Bronchial epithelial cell (primary cell): ENCODE results near the gene EIF1AD. TPM values are rescaled to one million over a fixed set of nuclear protein-coding genes. Genes with fewer than 3 reads are reported as not detected.

Experiments
- DNase-seq: peaks from one replicate; pipeline ENCODE4 v3.0.0-alpha.2; 2010; ENCODE audit warnings: low read depth
- FAIRE-seq: peaks from 2 replicates; lab custom pipeline; 2011; peaks lifted over from hg19 to GRCh38; lab: Jason Lieb, UNC
- H3K27me3 ChIP-seq: 2 replicates; pipeline ENCODE4 v1.5.1; 2011; ENCODE audit warnings: low read length; ENCODE audit not compliant: control insufficient read depth, insufficient read depth
- H3K36me3 ChIP-seq: 2 replicates; pipeline ENCODE4 v1.5.1; 2011; ENCODE audit warnings: low read length; ENCODE audit not compliant: control insufficient read depth, insufficient read depth
- H3K4me3 ChIP-seq: 2 replicates; pipeline ENCODE4 v1.5.1; 2011; ENCODE audit warnings: mild to moderate bottlenecking, low read depth, low read length, control low read depth
- CTCF ChIP-seq: IDR thresholded peaks from 2 replicates; pipeline ENCODE4 v1.5.1; 2011; ENCODE audit warnings: mild to moderate bottlenecking, moderate library complexity, low read length, control low read depth, inconsistent platforms; ENCODE audit not compliant: insufficient read depth, severe bottlenecking
- total RNA-seq: library from RNA; depleted of rRNA; stranded (reverse); fragments of >200 nt; gene quantifications from 2 replicates; pipeline ENCODE4 v1.2.1, GENCODE V29; 2014

Gene EIF1AD
- total RNA-seq, 1 donor from 2014 or later: 44.5 TPM

GRCh38 chr11:65947603-65948125 is 54.3 kb downstream of the EIF1AD start:
- FAIRE-seq (no peak), DNase-seq (no peak)
- TF ChIP-seq CTCF: no peak

GRCh38 chr11:65947133-65947532 is 54.8 kb downstream of the EIF1AD start:
- Histone ChIP-seq H3K27me3 (no peaks in the 10 kb centered on the region), H3K4me3 (no peak overlapping the region), H3K36me3 (no peaks in the 10 kb centered on the region)
- TF ChIP-seq CTCF: no peak
- DNase-seq: no peak
- no peak for FAIRE-seq

More at GRCh38 chr11:65947603-65948125, 54.3 kb downstream of the EIF1AD start:
- no peaks in the 10 kb centered on the region for H3K27me3 ChIP-seq
- no peak overlapping the region for H3K4me3 ChIP-seq
- no peaks in the 10 kb centered on the region for H3K36me3 ChIP-seq

- FAIRE-seq: no peak
- Histone ChIP-seq H3K4me3 (no peak overlapping the region), H3K27me3 (no peaks in the 10 kb centered on the region), H3K36me3 (no peaks in the 10 kb centered on the region)
- no peak for TF ChIP-seq CTCF
- no peak for DNase-seq
These were observed 55.3 kb downstream of the EIF1AD start for GRCh38 chr11:65946655-65947054.

Other genes with a start within 250 kb of the EIF1AD start
- gene AP5B1, start 221.2 kb downstream of the EIF1AD start, total RNA-seq: 6.1 and 8.4 TPM in 2 replicates
- gene OVOL1, start 215.1 kb downstream of the EIF1AD start, total RNA-seq: 6.3 and 17.8 TPM in 2 replicates
- gene SNX32, start 168.2 kb downstream of the EIF1AD start, total RNA-seq: under 0.01 TPM in 1 of 2 replicates, not detected in the other
- 764 and 971 TPM in 2 replicates for gene CFL1, start 144.0 kb downstream of the EIF1AD start, total RNA-seq
- 58.4 and 63.8 TPM in 2 replicates for gene MUS81, start 141.7 kb downstream of the EIF1AD start, total RNA-seq
- gene EFEMP2, start 129.4 kb downstream of the EIF1AD start, total RNA-seq: 2.9 and 5.6 TPM in 2 replicates
- not detected in 2 replicates for gene CTSW, start 122.3 kb downstream of the EIF1AD start, total RNA-seq
- gene FIBP, start 113.7 kb downstream of the EIF1AD start, total RNA-seq: 103 and 157 TPM in 2 replicates
- gene CCDC85B, start 111.5 kb downstream of the EIF1AD start, total RNA-seq: 19.6 and 29.7 TPM in 2 replicates
- gene FOSL1, start 101.8 kb downstream of the EIF1AD start, total RNA-seq: 2.6 and 3.1 TPM in 2 replicates
- gene C11orf68, start 83.1 kb downstream of the EIF1AD start, total RNA-seq: 8.4 and 12.9 TPM in 2 replicates
- gene DRAP1, start 82.7 kb downstream of the EIF1AD start, total RNA-seq: 176 and 429 TPM in 2 replicates
- under 0.01 TPM in 1 of 2 replicates, not detected in the other for gene TSGA10IP, start 56.7 kb downstream of the EIF1AD start, total RNA-seq
- gene SART1, start 40.4 kb downstream of the EIF1AD start, total RNA-seq: 32.4 and 51.7 TPM in 2 replicates
- 8.4 and 14.0 TPM in 2 replicates for gene BANF1, start 346 bp upstream of the EIF1AD start, total RNA-seq
- 3.9 and 4.4 TPM in 2 replicates for gene CST6, start 9.9 kb upstream of the EIF1AD start, total RNA-seq
- 0.26 TPM in 1 of 2 replicates, not detected in the other for gene CATSPER1, start 24.3 kb upstream of the EIF1AD start, total RNA-seq
- not detected in 2 replicates for gene GAL3ST3, start 47.0 kb upstream of the EIF1AD start, total RNA-seq
- gene SF3B2, start 50.2 kb upstream of the EIF1AD start, total RNA-seq: 88.2 and 91.0 TPM in 2 replicates
- gene PACS1, start 68.1 kb upstream of the EIF1AD start, total RNA-seq: 6.8 and 7.0 TPM in 2 replicates